NCI-H226 (cell line): ENCODE data around the gene TYSND1.
A peak's percentile ranks its signal among the peaks of the same experiment; 100 is the strongest.
"Not testable (repeated sequence)": the region's sequence is repeated elsewhere in the genome, so short reads cannot be mapped to it uniquely, and the experiment has no call there.

Experiments
- DNase-seq: peaks from one replicate; pipeline ENCODE4 v3.0.0-alpha.2; 2015

TYSND1 gene

DNA sequence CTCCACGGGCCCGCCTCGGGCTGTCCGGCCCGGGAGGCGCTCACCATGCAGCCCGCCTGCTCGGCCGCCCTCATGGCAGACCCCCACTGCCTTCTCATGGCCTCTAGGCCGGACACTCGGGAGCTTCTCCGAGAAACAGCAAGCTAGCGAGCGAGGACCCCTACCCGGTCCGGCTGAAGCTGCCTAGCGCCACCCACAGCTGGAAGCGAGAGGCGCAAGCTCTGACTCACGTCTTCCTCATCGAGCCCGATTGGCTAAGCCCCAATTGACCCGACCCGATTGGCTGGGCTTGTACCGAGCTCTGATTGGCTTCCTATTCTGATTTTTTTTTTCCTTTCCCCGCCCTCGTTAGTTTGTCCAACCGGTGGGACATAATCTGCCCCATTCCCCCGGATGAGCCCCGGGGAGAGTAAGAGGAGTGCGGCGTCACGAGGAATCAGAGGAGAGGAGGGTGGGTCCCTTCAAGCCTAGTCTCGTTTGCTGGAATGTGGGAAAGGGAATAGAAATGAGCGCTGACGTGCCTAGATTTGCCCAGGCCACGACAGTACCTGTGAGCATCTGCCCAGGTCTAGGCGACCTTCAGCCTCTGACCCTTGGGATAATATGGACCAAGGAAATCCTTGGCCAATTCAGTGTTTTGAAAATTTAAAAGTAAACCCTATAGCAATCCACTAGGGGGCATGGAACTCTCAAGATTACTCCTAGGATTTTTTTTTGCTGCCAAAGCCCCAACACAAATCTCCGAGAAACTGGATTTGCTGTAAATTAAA is at the start of gene TYSND1:
Gene TYSND1, minus strand, starts transcription at position 212 of the 770 bp plus-strand sequence. Its CDS starts 114 bp downstream, at position 98.
- DNase-seq = peak; percentile 98

GRCh38 chr10:70193391-70193844 is 46.9 kb upstream of the TYSND1 start:
- DNase-seq = peak; percentile 59

DNA sequence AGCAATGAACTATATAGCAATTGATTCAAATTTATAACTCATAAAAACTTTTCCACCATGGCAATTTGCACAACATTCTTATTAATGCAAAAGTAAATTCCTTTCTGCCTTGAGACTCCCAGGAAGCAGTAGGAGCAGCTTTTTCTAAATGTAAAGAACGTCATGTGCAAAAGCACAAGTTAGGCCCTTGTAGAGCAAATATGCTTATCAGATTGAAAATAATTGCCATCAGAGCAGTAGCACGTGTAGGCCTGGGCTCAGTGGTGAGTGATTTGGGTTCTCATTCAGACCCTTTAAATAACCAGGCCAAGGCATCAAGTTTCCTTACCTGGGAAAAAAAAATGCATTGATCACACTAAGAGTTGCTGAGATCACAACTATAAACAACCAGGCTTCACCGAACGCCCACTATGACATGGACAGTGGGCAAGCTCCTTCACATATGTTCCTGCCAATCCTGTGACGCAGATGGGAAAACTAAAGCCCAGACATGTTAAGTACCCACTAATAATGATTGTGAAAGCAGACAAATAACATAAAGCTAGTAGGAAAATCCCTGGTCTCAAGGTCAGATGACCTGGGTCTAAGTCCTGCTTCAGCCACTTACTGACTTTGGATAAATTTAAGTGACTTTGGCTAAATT is 45.9 kb upstream of the TYSND1 start:
- no peak for DNase-seq

DNA sequence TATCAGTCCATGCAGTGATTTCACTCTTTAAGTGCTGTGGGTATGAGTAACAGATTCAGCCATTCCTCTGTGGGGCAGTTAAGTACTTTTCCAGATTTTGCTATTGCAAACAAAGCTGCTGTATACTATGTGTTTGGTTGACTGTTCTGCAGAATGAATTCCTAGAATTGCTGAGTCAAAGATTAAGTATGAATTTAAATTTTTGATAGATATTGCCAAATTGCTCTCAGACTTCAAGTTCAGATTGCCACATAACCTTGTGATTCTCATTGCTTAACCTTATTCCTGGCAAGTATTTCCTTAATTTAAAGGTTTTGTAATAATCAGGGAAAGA is 45.4 kb upstream of the TYSND1 start:
- peak; percentile 88 for DNase-seq

DNA sequence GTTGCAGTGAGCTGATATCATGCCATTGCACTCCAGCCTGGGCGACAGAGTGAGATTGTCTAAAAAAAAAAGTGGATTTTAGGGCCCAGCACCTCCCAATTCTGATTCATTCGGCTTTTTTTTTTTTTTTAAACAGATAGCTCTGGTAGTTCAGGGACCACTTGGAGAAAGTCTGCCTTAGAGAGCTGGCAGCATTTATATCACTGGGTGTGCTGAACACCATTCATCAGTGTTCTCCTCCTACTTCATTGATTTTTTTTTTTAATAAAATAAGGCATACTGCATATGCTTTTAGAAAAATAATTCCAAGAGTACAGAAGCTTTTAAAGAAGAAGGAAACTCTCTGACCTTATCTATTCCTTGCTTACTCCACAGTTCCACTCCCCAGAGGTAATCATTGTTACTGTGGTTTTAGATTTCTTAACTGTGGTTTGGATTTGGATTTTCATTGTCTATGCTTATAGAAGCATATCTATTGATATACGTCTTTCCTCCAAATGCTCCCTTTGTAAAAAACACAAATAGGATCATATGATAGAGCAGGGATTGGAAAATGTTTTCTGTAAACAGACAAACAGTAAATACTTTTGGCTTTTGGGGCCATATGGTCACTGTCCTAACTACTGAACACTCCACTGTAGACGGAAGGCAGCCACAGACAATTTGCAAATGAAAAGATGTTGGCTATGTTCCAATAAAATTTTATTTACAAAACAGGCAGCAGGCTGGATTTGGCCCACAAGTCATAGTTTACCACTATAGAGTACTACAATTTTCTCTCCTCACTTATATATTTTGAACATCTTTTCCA is 44.9 kb upstream of the TYSND1 start:
- DNase-seq = peak; percentile 68

DNA sequence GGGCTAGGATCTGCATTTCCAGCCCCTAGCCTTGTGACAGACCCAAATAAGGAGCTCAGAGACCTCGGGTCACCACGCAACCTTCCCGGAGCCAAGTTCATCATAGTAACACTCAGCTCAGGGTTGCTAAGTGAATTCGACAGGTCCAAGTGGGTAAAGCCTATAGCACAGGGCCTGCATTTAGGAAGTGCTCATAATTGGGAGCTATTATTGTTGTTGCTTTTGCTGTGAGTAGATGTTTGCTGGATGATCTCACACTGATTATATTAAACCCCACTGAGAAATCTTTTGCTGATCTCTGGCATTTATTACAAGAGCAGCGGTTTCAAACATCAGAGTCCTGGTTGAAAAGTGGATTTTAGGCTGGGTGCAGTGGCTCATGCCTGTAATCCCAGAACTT is 44.1 kb upstream of the TYSND1 start:
- no peak for DNase-seq

- DNase-seq = no peak
Measured at GRCh38 chr10:70190102-70190501, 43.6 kb upstream of the TYSND1 start.

GRCh38 chr10:70188768-70189167 is 42.3 kb upstream of the TYSND1 start:
- DNase-seq = no peak

DNA sequence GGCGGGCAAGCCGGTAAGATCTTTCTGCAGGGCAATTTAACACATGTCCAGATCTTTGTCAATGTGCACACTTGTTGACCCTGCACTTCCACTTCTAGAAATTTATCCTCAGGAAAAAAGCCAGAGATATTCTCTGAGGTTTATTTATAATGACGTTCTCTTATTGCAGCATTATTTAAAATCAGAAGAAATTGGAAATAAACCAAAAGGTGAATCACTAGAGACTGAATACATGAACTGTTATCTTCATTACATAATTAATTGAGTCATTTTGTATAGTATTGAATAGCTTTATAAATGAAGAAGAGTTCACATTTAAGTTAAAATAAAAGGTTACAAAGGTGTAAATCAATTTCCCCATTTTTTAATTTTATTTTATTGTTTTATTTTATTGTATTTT is 40.1 kb upstream of the TYSND1 start:
- peak; percentile 21 for DNase-seq

DNA sequence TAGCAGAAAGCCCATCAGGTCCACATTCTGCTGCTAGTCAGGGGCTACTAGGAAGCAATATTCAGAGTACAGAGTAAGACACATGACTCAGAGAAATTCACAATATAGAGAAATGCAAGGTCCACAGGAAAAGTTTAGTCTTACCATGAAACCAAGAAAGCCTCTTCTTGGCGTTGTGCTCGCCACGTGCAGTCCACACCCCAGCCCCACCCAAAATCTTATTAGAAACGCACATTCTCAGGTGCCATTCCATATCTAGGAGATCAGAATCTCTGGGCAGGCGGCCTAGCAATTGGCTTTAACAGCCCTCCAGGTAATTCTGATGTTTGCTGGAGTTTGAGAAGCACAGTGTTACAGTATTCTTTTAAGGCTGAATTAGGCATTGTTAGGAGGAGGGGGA is 39.6 kb upstream of the TYSND1 start:
- DNase-seq = no peak

DNA sequence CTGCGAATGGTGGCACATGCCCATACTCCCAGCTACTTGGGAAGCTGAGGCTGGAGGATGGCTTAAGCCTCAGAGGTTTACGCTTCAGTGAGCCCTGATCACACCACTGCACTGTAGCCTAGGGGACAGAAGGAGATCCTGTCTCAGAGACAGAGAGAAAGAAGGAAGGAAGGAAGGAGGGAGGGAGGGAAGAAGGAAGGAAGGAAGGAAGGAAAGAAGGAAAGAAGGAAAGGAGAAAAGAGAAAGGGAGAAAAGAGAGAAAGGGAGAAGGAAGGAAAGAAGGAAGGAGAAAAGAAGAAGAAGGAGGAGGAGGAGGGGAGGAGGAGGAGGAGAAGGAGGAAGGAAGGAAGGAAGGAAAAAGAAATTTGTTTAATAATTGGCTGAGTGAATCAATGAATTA is 36.8 kb upstream of the TYSND1 start:
- no peak for DNase-seq

- not testable (repeated sequence) for DNase-seq
Measured at GRCh38 chr10:70179209-70179608, 32.7 kb upstream of the TYSND1 start.

GRCh38 chr10:70178139-70178725 is 31.7 kb upstream of the TYSND1 start:
- DNase-seq = peak; percentile 7

GRCh38 chr10:70176441-70176840 is 29.9 kb upstream of the TYSND1 start:
- peak; percentile 18 for DNase-seq

DNA sequence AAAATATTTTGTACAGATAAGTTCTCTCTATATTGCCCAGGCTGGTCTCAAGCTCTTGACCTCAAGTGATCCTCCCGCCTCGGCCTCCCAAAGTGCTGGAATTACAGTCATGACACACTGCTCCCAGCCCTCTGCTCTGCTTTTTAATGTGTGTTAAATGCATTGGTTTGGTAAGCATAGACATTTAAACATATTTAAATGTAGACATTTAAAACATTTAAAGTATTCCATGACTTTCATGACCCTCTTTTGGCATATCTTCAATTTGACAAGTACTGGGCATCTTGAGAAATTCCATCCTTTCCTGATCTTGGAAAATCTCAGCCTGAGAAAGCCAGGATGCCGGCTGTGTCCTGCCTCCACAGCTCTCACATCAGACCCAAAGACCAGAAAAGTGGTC is 29.0 kb upstream of the TYSND1 start:
- DNase-seq = peak; percentile 20

- no peak for DNase-seq
Measured at GRCh38 chr10:70174058-70174741, 27.7 kb upstream of the TYSND1 start.

DNA sequence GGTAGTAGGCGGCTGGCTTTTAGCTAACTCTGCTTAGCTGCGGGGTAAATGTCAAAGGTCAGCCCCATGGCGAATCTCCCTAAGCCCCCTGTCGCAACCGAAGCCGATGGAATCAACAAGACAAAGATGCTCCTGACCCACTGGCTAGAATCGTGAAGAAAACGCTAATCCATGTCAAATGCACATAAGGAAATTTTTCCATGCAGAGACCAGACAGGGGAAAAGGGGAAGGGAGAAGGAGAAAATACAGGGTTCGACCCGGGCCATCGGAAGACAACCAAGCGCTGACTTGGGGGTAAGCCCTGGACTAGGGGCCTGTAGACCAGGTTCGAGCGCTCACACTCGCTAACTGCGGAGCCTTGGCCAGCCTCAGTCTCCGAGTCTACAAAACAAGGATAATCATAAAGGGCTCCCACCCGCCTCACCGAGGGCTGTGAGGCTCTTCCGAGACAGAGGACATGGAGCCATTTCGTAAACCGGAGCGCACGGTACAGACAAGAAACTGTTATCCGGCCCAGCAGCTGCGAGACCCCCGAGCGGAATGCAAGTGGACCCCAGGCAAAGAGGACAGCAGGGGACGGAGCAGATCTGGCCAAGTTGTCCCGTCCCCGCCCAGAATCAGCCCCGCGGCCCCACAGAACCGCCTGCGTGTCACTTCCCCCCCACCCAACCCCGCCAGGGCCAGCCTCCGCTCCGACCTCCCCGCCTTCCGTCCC is 23.3 kb upstream of the TYSND1 start:
- DNase-seq = no peak

DNA sequence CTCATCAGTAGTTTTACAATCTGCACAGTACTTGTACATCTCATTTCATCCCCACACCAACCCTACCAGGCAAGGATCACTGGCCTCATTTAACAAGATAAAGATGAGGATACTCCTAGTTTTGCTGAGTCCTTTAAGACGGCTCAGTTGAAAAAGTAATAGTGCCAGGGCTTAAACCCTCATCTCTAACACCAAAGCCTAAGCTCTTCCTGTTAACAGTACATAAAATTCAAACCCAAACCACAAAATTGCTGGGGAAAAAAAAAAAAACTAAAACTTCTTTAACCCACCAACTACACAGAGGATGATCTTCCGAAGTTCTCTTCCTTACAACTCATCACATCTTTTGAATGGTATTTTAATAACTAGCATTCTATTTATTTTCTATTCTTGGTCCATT is 22.5 kb upstream of the TYSND1 start:
- DNase-seq = no peak

GRCh38 chr10:70167246-70167645 is 20.7 kb upstream of the TYSND1 start:
- no peak for DNase-seq

DNA sequence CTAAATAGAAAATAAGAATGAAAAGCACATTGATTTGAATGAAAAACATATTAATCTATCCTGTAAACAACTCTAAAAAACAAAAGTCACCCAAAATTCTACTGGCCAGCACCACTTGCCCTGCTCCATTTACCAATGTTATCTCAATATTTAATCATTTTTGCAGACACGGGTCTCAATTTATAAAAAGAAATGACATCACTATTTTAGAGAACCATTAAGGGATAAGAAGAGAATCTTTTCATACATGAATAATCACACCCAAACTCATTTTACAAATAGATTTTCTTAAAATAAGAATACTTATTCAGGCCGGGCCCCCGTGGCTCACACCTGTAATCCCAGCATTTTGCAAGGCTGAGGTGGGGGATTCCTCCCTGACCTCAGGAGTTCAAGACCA is 19.9 kb upstream of the TYSND1 start:
- no peak for DNase-seq

DNA sequence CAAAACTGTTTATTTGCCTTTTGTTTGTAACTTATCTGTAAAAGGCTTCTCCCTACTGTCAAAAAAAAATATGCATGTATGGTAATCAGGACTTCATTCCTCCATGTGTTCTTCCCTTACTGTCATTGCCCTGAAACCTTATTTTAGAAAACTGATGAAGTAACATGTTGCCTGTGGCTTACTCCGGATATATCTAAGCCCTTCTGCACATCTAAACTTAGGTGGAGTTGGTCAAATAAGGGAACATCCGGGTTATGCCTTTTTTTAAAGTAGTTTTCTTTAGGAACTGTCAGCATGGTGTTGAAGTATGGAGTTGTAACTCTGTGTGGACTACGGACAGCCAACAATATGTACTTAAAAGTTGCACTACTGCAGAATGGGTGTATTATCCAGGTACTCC is 17.7 kb upstream of the TYSND1 start:
- no peak for DNase-seq

DNA sequence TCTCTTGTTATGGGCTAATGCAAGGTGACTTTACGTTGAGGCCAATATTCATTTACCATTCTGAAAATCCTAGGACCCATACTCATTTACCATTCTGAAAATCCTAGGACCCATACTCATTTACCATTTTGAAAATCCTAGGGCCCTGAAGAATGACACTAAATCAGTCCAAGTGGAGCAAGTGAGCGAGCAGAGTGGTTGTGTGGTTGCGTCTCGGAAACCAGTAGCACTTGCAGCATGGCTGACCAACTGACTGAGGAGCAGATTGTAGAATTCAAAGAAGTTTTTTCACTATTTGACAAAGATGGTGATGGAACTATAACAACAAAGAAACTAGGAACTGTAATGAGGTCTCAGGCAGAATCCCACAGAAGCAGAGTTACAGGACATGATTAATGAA is 16.9 kb upstream of the TYSND1 start:
- no peak for DNase-seq
